ENCODE results near the gene ABCA12. TPM values are rescaled to one million over a fixed set of nuclear protein-coding genes. Genes with fewer than 3 reads are reported as not detected.

ABCA12 gene
- total and polyA plus RNA-seq, 9 of the 15 experiments (the other 6 are each of a cell fraction or from before 2014, with no cell fraction given): 0.02 to 0.03 TPM; not detected in 7

DNA sequence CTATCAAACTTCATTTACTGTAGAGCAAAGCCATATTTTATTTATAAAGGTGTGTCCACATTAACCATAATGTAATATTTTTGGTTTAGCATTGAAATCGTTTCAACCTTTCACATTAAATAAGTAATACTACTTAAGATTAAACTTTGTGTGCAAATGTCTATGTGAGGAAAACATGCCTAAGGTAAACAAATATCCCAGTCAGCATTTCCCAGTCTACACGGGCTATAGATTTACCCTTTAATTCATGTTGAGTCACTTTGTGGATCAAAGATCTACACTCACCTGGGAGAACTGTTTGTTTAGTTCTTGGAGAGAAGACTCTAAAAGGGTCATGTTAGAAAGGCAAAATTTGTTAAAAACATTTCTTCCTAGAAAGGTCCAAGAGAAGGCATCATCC is 89.1 kb downstream of the ABCA12 start (continued):
- TF ChIP-seq ZNF124 (CRISPR knock-in tag; IDR thresholded peaks at IDR 0.05) (no peak), EWSR1 (IDR thresholded peaks at IDR 0.05; ENCODE audit: borderline replicate concordance, low read depth, partially characterized antibody) (no peak)

DNA sequence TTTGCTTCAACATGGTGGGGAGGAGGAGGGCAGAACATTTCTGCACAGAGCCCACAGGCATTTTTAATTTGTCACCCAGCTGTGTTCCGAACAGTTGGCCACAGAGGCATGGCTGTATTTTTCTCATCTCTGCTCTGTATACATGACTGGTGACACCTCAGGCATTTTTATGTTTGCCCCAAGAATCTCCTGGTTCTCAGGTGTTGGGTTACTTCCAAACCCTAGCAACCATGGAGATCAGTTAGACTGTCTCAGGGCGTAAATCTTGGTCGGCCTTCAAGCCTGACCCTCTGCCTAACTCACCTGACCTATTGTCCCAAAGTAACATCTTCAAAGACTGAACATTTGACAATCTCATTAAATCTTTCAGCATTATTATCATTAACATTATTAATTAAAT is 100.0 kb downstream of the ABCA12 start:
- Histone ChIP-seq H4K20me1 (replicated peaks; ENCODE audit: control insufficient read depth, insufficient read depth, low read length) (no peaks in the 10 kb centered on the region), H3K9ac (ENCODE audit: insufficient read depth in 1 of 2, low read depth in 2 of 2, low read length in 2 of 2) (no peak overlapping the region), H3K27me3 (ENCODE audit: control insufficient read depth in 2 of 2, insufficient read depth in 2 of 2, low read length in 2 of 2) (no peaks in the 10 kb centered on the region), H3K9me1 (ENCODE audit: control insufficient read depth, insufficient read depth, low read length) (no peaks in the 10 kb centered on the region), H3K4me1 (replicated peaks in 1 of 2; ENCODE audit: control insufficient read depth in 2 of 2, insufficient read depth in 2 of 2, low read length in 2 of 2) (no peaks in the 10 kb centered on the region), H3K4me3 (no peak overlapping the region), H3K79me2 (ENCODE audit: control insufficient read depth, insufficient read depth, low read length) (no peaks in the 10 kb centered on the region), H3K9me3 (replicated peaks; ENCODE audit: control insufficient read depth, insufficient read depth, low read depth, low read length) (no peaks in the 10 kb centered on the region), H2AFZ (ENCODE audit: low read depth, low read length) (no peak overlapping the region), H3K27ac (ENCODE audit: extremely low read depth, low read depth, low read length) (no peak overlapping the region), H3K36me3 (ENCODE audit: control insufficient read depth, insufficient read depth, low read length) (no peaks in the 10 kb centered on the region), H3K4me2 (ENCODE audit: insufficient read depth, low read length) (no peak overlapping the region)
- no peak for ATAC-seq
- 3% methylated on average over 3 of the region's 3 CpGs for WGBS (ENCODE audit: insufficient coverage, low coverage, missing lambda C conversion rate)
- in situ Hi-C loops (cut with MboI) (no loop called here), intact Hi-C loops (cut with micrococcal nuclease) (no loop called here)
- DNase-seq (ENCODE audit: extremely low read depth in 1 of 4, low spot score in 3 of 4): no peak
- no peak for FAIRE-seq
- POLR2A ChIA-PET: no interaction called here
- no TSS peak for BruUV-seq (replicated peaks)
- CTCF ChIA-PET (ENCODE audit: low intra/inter-chr PET ratio): no interaction called here
- no peak for TF ChIP-seq CBFA2T3 (IDR thresholded peaks at IDR 0.05)
- TF ChIP-seq U2AF2 (optimal IDR thresholded peaks at IDR 0.05; ENCODE audit: low read depth, low read length): no peak
- TF ChIP-seq, protein P1, sequence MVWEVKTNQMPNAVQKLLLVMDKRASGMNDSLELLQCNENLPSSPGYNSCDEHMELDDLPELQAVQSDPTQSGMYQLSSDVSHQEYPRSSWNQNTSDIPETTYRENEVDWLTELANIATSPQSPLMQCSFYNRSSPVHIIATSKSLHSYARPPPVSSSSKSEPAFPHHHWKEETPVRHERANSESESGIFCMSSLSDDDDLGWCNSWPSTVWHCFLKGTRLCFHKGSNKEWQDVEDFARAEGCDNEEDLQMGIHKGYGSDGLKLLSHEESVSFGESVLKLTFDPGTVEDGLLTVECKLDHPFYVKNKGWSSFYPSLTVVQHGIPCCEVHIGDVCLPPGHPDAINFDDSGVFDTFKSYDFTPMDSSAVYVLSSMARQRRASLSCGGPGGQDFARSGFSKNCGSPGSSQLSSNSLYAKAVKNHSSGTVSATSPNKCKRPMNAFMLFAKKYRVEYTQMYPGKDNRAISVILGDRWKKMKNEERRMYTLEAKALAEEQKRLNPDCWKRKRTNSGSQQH (CRISPR knock-in tag; IDR thresholded peaks at IDR 0.05): no peak
- no peak for TF ChIP-seq ETV1 (tag; conservative IDR thresholded peaks at IDR 0.05; ENCODE audit: low read depth)
- TF ChIP-seq, protein P2, sequence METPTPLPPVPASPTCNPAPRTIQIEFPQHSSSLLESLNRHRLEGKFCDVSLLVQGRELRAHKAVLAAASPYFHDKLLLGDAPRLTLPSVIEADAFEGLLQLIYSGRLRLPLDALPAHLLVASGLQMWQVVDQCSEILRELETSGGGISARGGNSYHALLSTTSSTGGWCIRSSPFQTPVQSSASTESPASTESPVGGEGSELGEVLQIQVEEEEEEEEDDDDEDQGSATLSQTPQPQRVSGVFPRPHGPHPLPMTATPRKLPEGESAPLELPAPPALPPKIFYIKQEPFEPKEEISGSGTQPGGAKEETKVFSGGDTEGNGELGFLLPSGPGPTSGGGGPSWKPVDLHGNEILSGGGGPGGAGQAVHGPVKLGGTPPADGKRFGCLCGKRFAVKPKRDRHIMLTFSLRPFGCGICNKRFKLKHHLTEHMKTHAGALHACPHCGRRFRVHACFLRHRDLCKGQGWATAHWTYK (CRISPR knock-in tag; IDR thresholded peaks at IDR 0.05): no peak
- no peak for TF ChIP-seq TFAM (CRISPR knock-in tag; conservative IDR thresholded peaks at IDR 0.05)
- no peak for TF ChIP-seq NCOR1 (IDR thresholded peaks at IDR 0.05)
- no peak for TF ChIP-seq HDAC1 (IDR thresholded peaks at IDR 0.05)
- TF ChIP-seq, protein P3, sequence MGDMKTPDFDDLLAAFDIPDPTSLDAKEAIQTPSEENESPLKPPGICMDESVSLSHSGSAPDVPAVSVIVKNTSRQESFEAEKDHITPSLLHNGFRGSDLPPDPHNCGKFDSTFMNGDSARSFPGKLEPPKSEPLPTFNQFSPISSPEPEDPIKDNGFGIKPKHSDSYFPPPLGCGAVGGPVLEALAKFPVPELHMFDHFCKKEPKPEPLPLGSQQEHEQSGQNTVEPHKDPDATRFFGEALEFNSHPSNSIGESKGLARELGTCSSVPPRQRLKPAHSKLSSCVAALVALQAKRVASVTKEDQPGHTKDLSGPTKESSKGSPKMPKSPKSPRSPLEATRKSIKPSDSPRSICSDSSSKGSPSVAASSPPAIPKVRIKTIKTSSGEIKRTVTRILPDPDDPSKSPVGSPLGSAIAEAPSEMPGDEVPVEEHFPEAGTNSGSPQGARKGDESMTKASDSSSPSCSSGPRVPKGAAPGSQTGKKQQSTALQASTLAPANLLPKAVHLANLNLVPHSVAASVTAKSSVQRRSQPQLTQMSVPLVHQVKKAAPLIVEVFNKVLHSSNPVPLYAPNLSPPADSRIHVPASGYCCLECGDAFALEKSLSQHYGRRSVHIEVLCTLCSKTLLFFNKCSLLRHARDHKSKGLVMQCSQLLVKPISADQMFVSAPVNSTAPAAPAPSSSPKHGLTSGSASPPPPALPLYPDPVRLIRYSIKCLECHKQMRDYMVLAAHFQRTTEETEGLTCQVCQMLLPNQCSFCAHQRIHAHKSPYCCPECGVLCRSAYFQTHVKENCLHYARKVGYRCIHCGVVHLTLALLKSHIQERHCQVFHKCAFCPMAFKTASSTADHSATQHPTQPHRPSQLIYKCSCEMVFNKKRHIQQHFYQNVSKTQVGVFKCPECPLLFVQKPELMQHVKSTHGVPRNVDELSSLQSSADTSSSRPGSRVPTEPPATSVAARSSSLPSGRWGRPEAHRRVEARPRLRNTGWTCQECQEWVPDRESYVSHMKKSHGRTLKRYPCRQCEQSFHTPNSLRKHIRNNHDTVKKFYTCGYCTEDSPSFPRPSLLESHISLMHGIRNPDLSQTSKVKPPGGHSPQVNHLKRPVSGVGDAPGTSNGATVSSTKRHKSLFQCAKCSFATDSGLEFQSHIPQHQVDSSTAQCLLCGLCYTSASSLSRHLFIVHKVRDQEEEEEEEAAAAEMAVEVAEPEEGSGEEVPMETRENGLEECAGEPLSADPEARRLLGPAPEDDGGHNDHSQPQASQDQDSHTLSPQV (IDR thresholded peaks at IDR 0.05): no peak
- TF ChIP-seq, protein P4, sequence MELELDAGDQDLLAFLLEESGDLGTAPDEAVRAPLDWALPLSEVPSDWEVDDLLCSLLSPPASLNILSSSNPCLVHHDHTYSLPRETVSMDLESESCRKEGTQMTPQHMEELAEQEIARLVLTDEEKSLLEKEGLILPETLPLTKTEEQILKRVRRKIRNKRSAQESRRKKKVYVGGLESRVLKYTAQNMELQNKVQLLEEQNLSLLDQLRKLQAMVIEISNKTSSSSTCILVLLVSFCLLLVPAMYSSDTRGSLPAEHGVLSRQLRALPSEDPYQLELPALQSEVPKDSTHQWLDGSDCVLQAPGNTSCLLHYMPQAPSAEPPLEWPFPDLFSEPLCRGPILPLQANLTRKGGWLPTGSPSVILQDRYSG (tag; conservative IDR thresholded peaks at IDR 0.05; ENCODE audit: low read depth): no peak
- no peak for TF ChIP-seq EWSR1 (IDR thresholded peaks at IDR 0.05; ENCODE audit: borderline replicate concordance, low read depth, partially characterized antibody)
- no peak for TF ChIP-seq TOE1 (IDR thresholded peaks at IDR 0.05; ENCODE audit: borderline replicate concordance)
- no peak for TF ChIP-seq TOE1 (CRISPR knock-in tag; IDR thresholded peaks at IDR 0.05; ENCODE audit: borderline replicate concordance, low read depth)
